Esophagus muscularis mucosa (tissue), 4 donors: ENCODE results near the gene PSD4. TPM values are rescaled to one million over a fixed set of nuclear protein-coding genes. Genes with fewer than 3 reads are reported as not detected.

Experiments used
- DNase-seq: peaks from one replicate; pipeline ENCODE4 v3.0.0-alpha.2; 2017; ENCODE audit errors: extremely low spot score
- H3K27ac ChIP-seq, 4 donors: fragments of 200-600 bp; sonication (generic); replicated peaks in 1 of 4; 1 replicate in 3 of 4; 2 replicates in 1 of 4; pipeline ENCODE4 v1.5.1; 2016 to 2019; ENCODE audit warnings: mild to moderate bottlenecking in 1 of 4
- H3K27me3 ChIP-seq, 4 donors: fragments of 200-600 bp; sonication (generic); one replicate each; pipeline versions ENCODE4 v1.5.1 to v1.6.0; 2016 to 2019
- H3K36me3 ChIP-seq, 4 donors: fragments of 200-600 bp; sonication (generic); one replicate each; pipeline ENCODE4 v1.5.1; 2016 to 2019
- H3K4me1 ChIP-seq, 4 donors: fragments of 200-600 bp; sonication (generic); one replicate each; pipeline ENCODE4 v1.5.1; 2016 to 2019
- H3K4me3 ChIP-seq, 4 donors: fragments of 200-600 bp; sonication (generic); 1 replicate in 2 of 4; 2 replicates in 2 of 4; pipeline ENCODE4 v1.5.1; 2016 to 2019; ENCODE audit warnings: mild to moderate bottlenecking in 4 of 4, moderate library complexity in 1 of 4
- H3K9me3 ChIP-seq, 4 donors: fragments of 200-600 bp; sonication (generic); 1 replicate in 3 of 4; 2 replicates in 1 of 4; pipeline ENCODE4 v1.5.1; 2016 to 2019
- EP300 ChIP-seq: sonication (generic); formaldehyde crosslinking; IDR thresholded peaks from one replicate; pipeline ENCODE4 v1.6.1; 2017; ENCODE audit warnings: antibody characterized with exemption
- POLR2A ChIP-seq: fragments of 450-650 bp; IDR thresholded peaks from one replicate; pipeline ENCODE4 v1.6.1; 2017; ENCODE audit warnings: antibody characterized with exemption, moderate library complexity, mild to moderate bottlenecking, low read depth
- POLR2AphosphoS5 ChIP-seq, 2 donors: sonication (generic); formaldehyde crosslinking; IDR thresholded peaks; one replicate each; pipeline ENCODE4 v1.6.1; 2017; ENCODE audit warnings: antibody characterized with exemption in 2 of 2
- WGBS: methylation state at CpG from one replicate; pipeline ENCODE4 v1.1.5; 2018; 5-methylcytosine and 5-hydroxymethylcytosine counted together
- intact Hi-C: fragments of 100-400 bp; cut with DNase I; formaldehyde crosslinking; loops from one replicate; pipeline ENCODE4 v1.15.1; 2023
- total RNA-seq, 4 donors: library from RNA; depleted of rRNA; stranded (reverse); fragments of >200 nt; gene quantifications; one replicate each; pipeline versions ENCODE4 v1.1.0 to v1.2.1, GENCODE V29; 2016
- TF ChIP-seq, protein P1 (sequence below), 3 experiments: fragments of 200-600 bp in 2 of 3; fragments of 450-650 bp in 1 of 3; sonication (generic) in 2 of 3; IDR thresholded peaks; one replicate each; pipeline ENCODE4 v1.5.1; 2017 to 2019; ENCODE audit warnings: antibody characterized with exemption in 3 of 3, mild to moderate bottlenecking in 2 of 3, moderate library complexity in 1 of 3

The PSD4 gene
- total RNA-seq, 4 donors from 2014 or later = 3.1 to 4.6 (median 3.6) TPM

DNA sequence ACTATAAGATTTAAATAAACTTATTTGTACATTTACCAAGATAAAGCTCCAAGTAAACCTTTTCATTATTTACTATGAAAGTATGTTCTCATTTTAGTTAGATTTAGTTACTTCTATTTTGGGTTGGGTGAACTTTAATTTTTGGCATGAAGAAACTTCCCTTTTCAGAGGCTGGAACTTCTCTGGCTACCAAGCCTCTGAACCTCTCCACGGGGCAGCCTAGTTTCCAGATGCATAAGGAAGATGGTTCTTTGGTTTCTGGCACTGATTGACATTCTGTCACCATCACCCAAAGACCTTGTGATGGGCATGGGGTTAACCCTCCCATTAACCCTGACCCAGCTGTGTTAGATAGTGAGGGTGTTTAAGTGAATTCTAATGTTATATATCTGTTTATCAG, 17.1 kb downstream of the PSD4 start:
- intact Hi-C loops = no loop called here
- TF ChIP-seq POLR2A (no peak), EP300 (no peak), POLR2AphosphoS5 (IDR thresholded peaks at IDR 0.05) (no peak)
- TF ChIP-seq, protein P1, sequence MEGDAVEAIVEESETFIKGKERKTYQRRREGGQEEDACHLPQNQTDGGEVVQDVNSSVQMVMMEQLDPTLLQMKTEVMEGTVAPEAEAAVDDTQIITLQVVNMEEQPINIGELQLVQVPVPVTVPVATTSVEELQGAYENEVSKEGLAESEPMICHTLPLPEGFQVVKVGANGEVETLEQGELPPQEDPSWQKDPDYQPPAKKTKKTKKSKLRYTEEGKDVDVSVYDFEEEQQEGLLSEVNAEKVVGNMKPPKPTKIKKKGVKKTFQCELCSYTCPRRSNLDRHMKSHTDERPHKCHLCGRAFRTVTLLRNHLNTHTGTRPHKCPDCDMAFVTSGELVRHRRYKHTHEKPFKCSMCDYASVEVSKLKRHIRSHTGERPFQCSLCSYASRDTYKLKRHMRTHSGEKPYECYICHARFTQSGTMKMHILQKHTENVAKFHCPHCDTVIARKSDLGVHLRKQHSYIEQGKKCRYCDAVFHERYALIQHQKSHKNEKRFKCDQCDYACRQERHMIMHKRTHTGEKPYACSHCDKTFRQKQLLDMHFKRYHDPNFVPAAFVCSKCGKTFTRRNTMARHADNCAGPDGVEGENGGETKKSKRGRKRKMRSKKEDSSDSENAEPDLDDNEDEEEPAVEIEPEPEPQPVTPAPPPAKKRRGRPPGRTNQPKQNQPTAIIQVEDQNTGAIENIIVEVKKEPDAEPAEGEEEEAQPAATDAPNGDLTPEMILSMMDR (IDR thresholded peaks at IDR 0.05) = no peak
- Histone ChIP-seq H3K27me3 (no peaks in the 10 kb centered on the region), H3K4me1 (no peaks in the 10 kb centered on the region), H3K27ac (no peak overlapping the region), H3K36me3 (no peaks in the 10 kb centered on the region), H3K4me3 (no peak overlapping the region), H3K9me3 (no peaks in the 10 kb centered on the region)
- no peak for DNase-seq
- 47% methylated on average over 1 of the region's 1 CpG for WGBS

DNA sequence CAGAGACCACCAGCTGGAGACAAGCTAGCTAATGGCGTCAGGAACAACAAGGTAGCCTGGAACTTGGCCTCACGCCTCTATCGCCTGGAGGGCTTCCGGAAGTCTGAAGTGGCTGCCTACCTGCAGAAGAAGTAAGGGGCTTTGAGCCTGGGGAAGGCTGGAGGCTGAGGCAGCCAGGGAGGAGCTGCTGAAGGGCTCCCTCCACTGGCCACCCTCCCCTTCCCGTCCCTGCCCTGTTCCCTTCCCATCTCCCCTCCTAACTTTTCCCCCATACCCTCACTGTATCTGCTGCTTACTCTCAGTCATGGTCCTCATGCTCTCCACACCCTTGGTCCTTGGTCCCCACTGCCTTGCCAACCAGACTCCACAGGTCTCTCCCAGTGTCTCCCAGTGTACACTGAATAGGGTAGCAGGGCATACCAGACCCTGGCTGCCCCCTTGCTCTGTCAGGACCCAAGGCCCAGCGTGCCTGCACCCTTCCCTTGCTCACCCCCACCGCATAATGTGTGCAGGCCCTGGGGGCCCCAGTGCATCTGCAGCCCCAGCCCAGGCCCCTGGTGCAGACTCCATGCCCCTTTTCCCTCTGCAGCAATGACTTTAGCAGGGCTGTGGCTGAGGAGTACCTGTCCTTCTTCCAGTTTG, 18.8 kb downstream of the PSD4 start:
- intact Hi-C loops = no loop called here
- Histone ChIP-seq H3K4me3 (no peak overlapping the region), H3K9me3 (no peaks in the 10 kb centered on the region), H3K27me3 (no peaks in the 10 kb centered on the region), H3K27ac (no peak overlapping the region), H3K36me3 (no peaks in the 10 kb centered on the region), H3K4me1 (no peaks in the 10 kb centered on the region)
- TF ChIP-seq EP300 = no peak
- no peak for TF ChIP-seq POLR2A
- no peak for TF ChIP-seq POLR2AphosphoS5 (IDR thresholded peaks at IDR 0.05)
- TF ChIP-seq, protein P1 (IDR thresholded peaks at IDR 0.05) = no peak
- no peak for DNase-seq
- WGBS = 87% methylated on average over 7 of the region's 7 CpGs

DNA sequence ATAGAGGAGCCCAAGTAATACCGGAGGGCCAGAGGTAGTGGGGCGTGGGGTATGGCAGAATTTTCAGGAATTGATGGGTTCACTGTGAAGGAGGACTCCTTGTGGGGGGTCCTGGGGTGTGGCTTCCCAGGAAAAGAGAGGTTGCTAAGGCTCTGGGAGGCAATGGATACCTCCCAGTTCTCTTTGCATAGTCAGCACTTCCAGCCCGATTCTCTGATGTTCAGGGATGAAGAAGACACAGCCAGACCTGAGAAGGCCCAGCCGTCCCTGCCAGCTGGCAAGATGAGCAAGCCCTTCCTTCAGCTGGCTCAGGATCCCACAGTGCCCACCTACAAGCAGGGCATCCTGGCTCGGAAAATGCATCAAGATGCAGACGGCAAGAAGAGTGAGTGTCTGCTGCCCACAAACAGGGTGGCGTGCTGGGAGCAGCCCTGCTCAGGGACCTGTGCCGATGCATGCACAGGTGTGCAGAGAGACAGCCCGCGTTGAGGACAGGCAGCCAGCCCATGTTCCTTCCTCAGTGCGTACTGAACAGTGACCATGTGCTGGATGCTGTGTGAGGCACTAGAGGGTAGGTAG, 22.2 kb downstream of the PSD4 start:
- no peaks in the 10 kb centered on the region for H3K27me3 ChIP-seq

DNA sequence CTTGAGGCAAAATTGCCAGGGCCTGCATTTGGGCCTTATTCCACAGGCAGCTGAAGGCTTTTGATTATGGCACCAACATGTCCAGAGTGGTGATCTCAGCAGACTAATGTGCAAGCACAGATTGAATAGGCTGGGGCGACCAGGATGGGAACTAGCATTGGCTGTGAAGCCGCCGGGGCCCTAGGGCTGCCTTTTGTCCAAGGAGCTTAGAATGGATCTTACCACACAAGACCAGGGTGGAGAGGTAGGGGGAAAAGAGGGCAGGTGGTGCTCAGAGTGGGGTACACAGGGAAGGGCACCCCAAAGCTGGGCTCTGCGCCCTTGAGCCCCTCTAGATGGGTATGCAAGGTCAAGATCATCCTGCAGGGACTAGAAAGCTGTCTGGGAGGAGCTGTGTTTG, 23.1 kb downstream of the PSD4 start:
- H3K4me1 ChIP-seq = peaks cover 7 to 21% (median 20%) of the 10 kb centered on the region in 4 donors
- H3K27ac ChIP-seq = no peak overlapping the region
- H3K27me3 ChIP-seq = no peaks in the 10 kb centered on the region
- no peak overlapping the region for H3K4me3 ChIP-seq
- no peak for DNase-seq
- intact Hi-C loops = loop anchor here (2.0 kb wide), 1 partner anchor 56 kb away; no protein-coding TSS in a partner anchor
- no peaks in the 10 kb centered on the region for H3K9me3 ChIP-seq
- 94% methylated on average over 4 of the region's 4 CpGs for WGBS
- no peaks in the 10 kb centered on the region for H3K36me3 ChIP-seq
- no peak for TF ChIP-seq POLR2AphosphoS5 (IDR thresholded peaks at IDR 0.05)
- TF ChIP-seq, protein P1 (IDR thresholded peaks at IDR 0.05) = no peak
- TF ChIP-seq POLR2A = no peak
- TF ChIP-seq EP300 = no peak

More for the DNA sequence above, 22.2 kb downstream of the PSD4 start:
- DNase-seq = no peak
- 89% methylated on average over 9 of the region's 11 CpGs for WGBS
- Histone ChIP-seq H3K4me1 (peaks cover 7 to 21% (median 20%) of the 10 kb centered on the region in 4 donors), H3K27ac (no peak overlapping the region), H3K4me3 (no peak overlapping the region), H3K9me3 (no peaks in the 10 kb centered on the region), H3K36me3 (no peaks in the 10 kb centered on the region)
- intact Hi-C loops = loop anchor here (2.0 kb wide), 1 partner anchor 55 kb away; no protein-coding TSS in a partner anchor
- no peak for TF ChIP-seq EP300
- no peak for TF ChIP-seq POLR2A
- TF ChIP-seq POLR2AphosphoS5 (IDR thresholded peaks at IDR 0.05) = no peak
- TF ChIP-seq, protein P1 (IDR thresholded peaks at IDR 0.05) = no peak
